Neural crest cell (in vitro differentiated cells): ENCODE results near the gene RNF26. TPM values are rescaled to one million over a fixed set of nuclear protein-coding genes. Genes with fewer than 3 reads are reported as not detected.
A peak's percentile ranks its signal among the peaks of the same experiment; 100 is the strongest.

Source experiments
- DNase-seq: peaks from one replicate; pipeline ENCODE4 v3.0.0; 2021; ENCODE audit warnings: low read depth, mixed read lengths, low spot score
- H3K27ac Mint-ChIP-seq: one replicate; pipeline ENCODE4 v1.8.0; 2021; ENCODE audit warnings: mild to moderate bottlenecking, mixed read lengths; ENCODE audit not compliant: unreplicated experiment
- H3K27me3 Mint-ChIP-seq: 2 replicates; pipeline ENCODE4 v1.8.0; 2021; ENCODE audit warnings: low read depth, mild to moderate bottlenecking, mixed read lengths
- H3K36me3 Mint-ChIP-seq: 2 replicates; pipeline ENCODE4 v1.8.0; 2021; ENCODE audit warnings: low read depth, mild to moderate bottlenecking, mixed read lengths
- H3K4me1 Mint-ChIP-seq: 2 replicates; pipeline ENCODE4 v1.8.0; 2021; ENCODE audit warnings: mixed read lengths
- H3K4me3 Mint-ChIP-seq: one replicate; pipeline ENCODE4 v1.8.0; 2021; ENCODE audit warnings: mild to moderate bottlenecking, mixed read lengths
- H3K9me3 Mint-ChIP-seq: 2 replicates; pipeline ENCODE4 v1.8.0; 2021; ENCODE audit warnings: mixed read lengths
- total RNA-seq: library from RNA; stranded (reverse); gene quantifications from 2 replicates; pipeline ENCODE4 v1.2.1, GENCODE V29; 2021
- TF ChIP-seq, protein P1 (sequence below): fragments of 200-600 bp; sonication (generic); conservative IDR thresholded peaks from 2 replicates; pipeline ENCODE4 v1.5.0; 2021; ENCODE audit warnings: antibody characterized with exemption, mild to moderate bottlenecking

The RNF26 gene
- total RNA-seq, 1 donor from 2014 or later: 47.9 TPM

- TF ChIP-seq, protein P1, sequence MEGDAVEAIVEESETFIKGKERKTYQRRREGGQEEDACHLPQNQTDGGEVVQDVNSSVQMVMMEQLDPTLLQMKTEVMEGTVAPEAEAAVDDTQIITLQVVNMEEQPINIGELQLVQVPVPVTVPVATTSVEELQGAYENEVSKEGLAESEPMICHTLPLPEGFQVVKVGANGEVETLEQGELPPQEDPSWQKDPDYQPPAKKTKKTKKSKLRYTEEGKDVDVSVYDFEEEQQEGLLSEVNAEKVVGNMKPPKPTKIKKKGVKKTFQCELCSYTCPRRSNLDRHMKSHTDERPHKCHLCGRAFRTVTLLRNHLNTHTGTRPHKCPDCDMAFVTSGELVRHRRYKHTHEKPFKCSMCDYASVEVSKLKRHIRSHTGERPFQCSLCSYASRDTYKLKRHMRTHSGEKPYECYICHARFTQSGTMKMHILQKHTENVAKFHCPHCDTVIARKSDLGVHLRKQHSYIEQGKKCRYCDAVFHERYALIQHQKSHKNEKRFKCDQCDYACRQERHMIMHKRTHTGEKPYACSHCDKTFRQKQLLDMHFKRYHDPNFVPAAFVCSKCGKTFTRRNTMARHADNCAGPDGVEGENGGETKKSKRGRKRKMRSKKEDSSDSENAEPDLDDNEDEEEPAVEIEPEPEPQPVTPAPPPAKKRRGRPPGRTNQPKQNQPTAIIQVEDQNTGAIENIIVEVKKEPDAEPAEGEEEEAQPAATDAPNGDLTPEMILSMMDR: no peak
- Mint-ChIP-seq H3K36me3 (no peaks in the 10 kb centered on the region), H3K9me3 (no peaks in the 10 kb centered on the region), H3K4me1 (peaks cover 60% of the 10 kb centered on the region), H3K27me3 (peaks cover 8% of the 10 kb centered on the region), H3K27ac (no peak overlapping the region), H3K4me3 (peak overlapping the region; percentile 2)
- DNase-seq: no peak
Observed at GRCh38 chr11:119372260-119373058, 38.1 kb downstream of the RNF26 start.

- Mint-ChIP-seq H3K36me3 (no peaks in the 10 kb centered on the region), H3K27me3 (peaks cover 5% of the 10 kb centered on the region), H3K4me3 (no peak overlapping the region), H3K9me3 (no peaks in the 10 kb centered on the region), H3K27ac (no peak overlapping the region), H3K4me1 (peaks cover 59% of the 10 kb centered on the region)
- TF ChIP-seq, protein P1: no peak
- no peak for DNase-seq
Observed at GRCh38 chr11:119373059-119373920, 39.0 kb downstream of the RNF26 start.

- Mint-ChIP-seq H3K27ac (peak overlapping the region; percentile 35), H3K4me3 (peak overlapping the region; percentile 72), H3K9me3 (no peaks in the 10 kb centered on the region), H3K4me1 (peaks cover 59% of the 10 kb centered on the region), H3K27me3 (peaks cover 6% of the 10 kb centered on the region), H3K36me3 (no peaks in the 10 kb centered on the region)
- TF ChIP-seq, protein P1: peak; percentile 85
- peak; percentile 82 for DNase-seq
Observed at GRCh38 chr11:119373921-119374631, 39.7 kb downstream of the RNF26 start.

- peaks cover 57% of the 10 kb centered on the region for H3K4me1 Mint-ChIP-seq
- TF ChIP-seq, protein P1: no peak
- H3K27ac Mint-ChIP-seq: no peak overlapping the region
- H3K9me3 Mint-ChIP-seq: no peaks in the 10 kb centered on the region
- no peaks in the 10 kb centered on the region for H3K36me3 Mint-ChIP-seq
- H3K4me3 Mint-ChIP-seq: peak overlapping the region; percentile 72
- DNase-seq: no peak
- H3K27me3 Mint-ChIP-seq: peaks cover 8% of the 10 kb centered on the region
Observed at GRCh38 chr11:119374632-119375336, 40.5 kb downstream of the RNF26 start.
